Gastrocnemius medialis (tissue), 4 donors: ENCODE measurements around the gene TMBIM1.

Source experiments
- CTCF ChIP-seq, 5 experiments: fragments of 450-650 bp in 3 of 5; fragments of 200-600 bp in 2 of 5; sonication (generic) in 2 of 5; IDR thresholded peaks in 4 of 5; conservative IDR thresholded peaks in 1 of 5; 1 replicate in 4 of 5; 2 replicates in 1 of 5; pipeline ENCODE4 v1.5.1; 2016 to 2019; ENCODE audit warnings: antibody characterized with exemption in 5 of 5, mild to moderate bottlenecking in 3 of 5, moderate library complexity in 3 of 5
- POLR2A ChIP-seq, 2 donors: fragments of 450-650 bp; IDR thresholded peaks; one replicate each; pipeline ENCODE4 v1.6.1; 2017; ENCODE audit warnings: antibody characterized with exemption in 2 of 2, mild to moderate bottlenecking in 2 of 2, moderate library complexity in 2 of 2

- TF ChIP-seq CTCF (IDR thresholded peaks at IDR 0.05 in 4 of 5, conservative IDR thresholded peaks at IDR 0.05 in 1 of 5) (no peak), POLR2A (IDR thresholded peaks at IDR 0.05) (no peak)
Measured at GRCh38 chr2:218277921-218278320, 14.4 kb downstream of the TMBIM1 start.
